ENCODE data around the gene SUSD5. TPM values are rescaled to one million over a fixed set of nuclear protein-coding genes. Genes with fewer than 3 reads are reported as not detected.

SUSD5 gene
- total RNA-seq, 1 donor from 2014 or later, result 3.1 TPM

DNA sequence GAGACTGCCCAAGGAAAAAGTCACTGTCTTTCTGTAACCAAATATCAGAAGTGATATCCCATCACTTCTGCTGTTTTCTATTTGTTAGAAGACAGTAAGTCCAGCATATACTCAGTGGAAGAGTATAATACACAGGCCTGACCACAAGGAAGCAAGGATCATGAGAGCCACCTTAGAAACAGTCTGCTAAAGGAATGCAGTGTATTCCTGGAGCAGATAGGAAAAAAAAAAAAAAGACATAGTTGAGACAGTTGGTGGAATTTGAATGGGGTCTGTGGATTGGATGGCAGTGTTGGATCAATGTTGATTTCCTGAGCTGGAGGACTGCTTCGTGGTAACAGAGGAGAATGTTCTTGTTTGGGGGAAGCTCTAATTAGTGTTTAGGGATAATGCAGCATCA lies 32.1 kb upstream of the SUSD5 start:
- no peaks in the 10 kb centered on the region for H4K20me1 ChIP-seq (ENCODE audit: low read depth)
- DNase-seq (ENCODE audit: low spot score), result no peak
- H3K9me3 ChIP-seq (ENCODE audit: low read depth), result no peaks in the 10 kb centered on the region
- peaks cover 2% of the 10 kb centered on the region for H3K27me3 Mint-ChIP-seq (ENCODE audit: insufficient read depth, low read depth)
- no peaks in the 10 kb centered on the region for H3K36me3 ChIP-seq
- H3K4me3 Mint-ChIP-seq, result no peak overlapping the region
- no peaks in the 10 kb centered on the region for H3K79me2 ChIP-seq (ENCODE audit: low read depth)
- peaks cover 3% of the 10 kb centered on the region for H3K4me1 Mint-ChIP-seq
- H3K27ac ChIP-seq, result no peak overlapping the region
- no peaks in the 10 kb centered on the region for H3F3A ChIP-seq (ENCODE audit: low read depth)
- H3K9ac ChIP-seq, result no peak overlapping the region
- no peak overlapping the region for H3K4me2 ChIP-seq
- H3K36me3 Mint-ChIP-seq, result no peaks in the 10 kb centered on the region
- no peak overlapping the region for H3K4me3 ChIP-seq
- no peaks in the 10 kb centered on the region for H3K9me3 Mint-ChIP-seq
- no peak overlapping the region for H2AFZ ChIP-seq (replicated peaks)
- TF ChIP-seq EZH2 (IDR thresholded peaks at IDR 0.05) (no peak), EZH2phosphoT487 (IDR thresholded peaks at IDR 0.05) (no peak)
- TF ChIP-seq, protein P1, sequence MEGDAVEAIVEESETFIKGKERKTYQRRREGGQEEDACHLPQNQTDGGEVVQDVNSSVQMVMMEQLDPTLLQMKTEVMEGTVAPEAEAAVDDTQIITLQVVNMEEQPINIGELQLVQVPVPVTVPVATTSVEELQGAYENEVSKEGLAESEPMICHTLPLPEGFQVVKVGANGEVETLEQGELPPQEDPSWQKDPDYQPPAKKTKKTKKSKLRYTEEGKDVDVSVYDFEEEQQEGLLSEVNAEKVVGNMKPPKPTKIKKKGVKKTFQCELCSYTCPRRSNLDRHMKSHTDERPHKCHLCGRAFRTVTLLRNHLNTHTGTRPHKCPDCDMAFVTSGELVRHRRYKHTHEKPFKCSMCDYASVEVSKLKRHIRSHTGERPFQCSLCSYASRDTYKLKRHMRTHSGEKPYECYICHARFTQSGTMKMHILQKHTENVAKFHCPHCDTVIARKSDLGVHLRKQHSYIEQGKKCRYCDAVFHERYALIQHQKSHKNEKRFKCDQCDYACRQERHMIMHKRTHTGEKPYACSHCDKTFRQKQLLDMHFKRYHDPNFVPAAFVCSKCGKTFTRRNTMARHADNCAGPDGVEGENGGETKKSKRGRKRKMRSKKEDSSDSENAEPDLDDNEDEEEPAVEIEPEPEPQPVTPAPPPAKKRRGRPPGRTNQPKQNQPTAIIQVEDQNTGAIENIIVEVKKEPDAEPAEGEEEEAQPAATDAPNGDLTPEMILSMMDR (IDR thresholded peaks at IDR 0.05), result no peak
- H3K27ac Mint-ChIP-seq, result no peak overlapping the region
- H3K27me3 ChIP-seq, result no peaks in the 10 kb centered on the region
- H3K4me1 ChIP-seq, result peaks cover 6% of the 10 kb centered on the region

DNA sequence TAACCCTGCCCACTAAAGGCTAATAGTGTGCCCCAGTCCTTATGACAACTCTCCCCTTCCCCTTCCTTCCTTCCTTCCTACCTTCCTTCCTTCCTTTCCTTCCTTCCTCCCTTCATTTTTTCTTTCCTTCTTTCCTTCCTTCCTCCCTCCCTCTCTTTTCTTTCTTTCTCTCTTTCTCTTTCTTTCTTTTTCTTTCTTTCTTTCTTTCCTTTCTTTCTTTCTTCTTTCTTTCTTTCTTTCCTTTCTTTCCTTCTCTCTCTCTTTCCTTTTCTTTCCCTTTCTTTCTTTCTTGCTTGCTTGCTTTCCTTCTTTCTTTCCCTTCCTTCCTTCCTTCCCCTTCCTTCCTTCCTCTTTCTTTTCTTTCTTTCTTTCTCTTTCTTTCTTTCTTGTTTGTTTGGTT lies 28.2 kb upstream of the SUSD5 start:
- peaks cover 3% of the 10 kb centered on the region for H3K4me1 Mint-ChIP-seq
- no peak overlapping the region for H3K27ac Mint-ChIP-seq
- DNase-seq (ENCODE audit: low spot score), result no peak
- no peaks in the 10 kb centered on the region for H3K79me2 ChIP-seq (ENCODE audit: low read depth)
- no peak overlapping the region for H3K9ac ChIP-seq
- H3K9me3 Mint-ChIP-seq, result no peaks in the 10 kb centered on the region
- H3K27ac ChIP-seq, result no peak overlapping the region
- H3K4me1 ChIP-seq, result no peaks in the 10 kb centered on the region
- TF ChIP-seq EZH2 (IDR thresholded peaks at IDR 0.05), result no peak
- H3K36me3 ChIP-seq, result no peaks in the 10 kb centered on the region
- no peaks in the 10 kb centered on the region for H3K27me3 Mint-ChIP-seq (ENCODE audit: insufficient read depth, low read depth)
- H3F3A ChIP-seq (ENCODE audit: low read depth), result no peaks in the 10 kb centered on the region
- no peak overlapping the region for H2AFZ ChIP-seq (replicated peaks)
- no peaks in the 10 kb centered on the region for H3K36me3 Mint-ChIP-seq
- no peaks in the 10 kb centered on the region for H3K27me3 ChIP-seq
- H3K4me3 ChIP-seq, result no peak overlapping the region
- no peak overlapping the region for H3K4me2 ChIP-seq
- no peaks in the 10 kb centered on the region for H4K20me1 ChIP-seq (ENCODE audit: low read depth)
- H3K4me3 Mint-ChIP-seq, result no peak overlapping the region
- no peaks in the 10 kb centered on the region for H3K9me3 ChIP-seq (ENCODE audit: low read depth)

DNA sequence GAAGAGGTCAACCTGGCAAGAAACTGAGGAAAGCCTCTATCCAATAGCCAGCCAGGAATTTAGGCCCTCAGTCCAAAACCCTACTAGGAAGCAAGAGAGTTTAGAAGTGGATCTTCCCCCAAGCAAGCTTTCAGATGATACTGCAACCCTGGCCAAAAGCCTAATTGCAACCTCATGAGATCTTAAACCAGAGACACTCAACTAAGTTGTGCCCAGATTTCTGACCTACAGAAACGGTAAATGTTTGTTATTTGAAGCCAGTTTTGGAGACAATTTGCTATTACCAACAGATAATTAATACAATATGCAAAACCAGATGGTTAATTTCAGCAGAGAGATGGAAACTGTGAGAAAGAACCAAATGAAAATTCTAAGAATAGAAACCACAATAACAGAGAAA lies 21.7 kb upstream of the SUSD5 start:
- no peak overlapping the region for H3K27ac Mint-ChIP-seq
- Histone ChIP-seq H3K9ac (no peak overlapping the region), H3K4me3 (no peak overlapping the region)

DNA sequence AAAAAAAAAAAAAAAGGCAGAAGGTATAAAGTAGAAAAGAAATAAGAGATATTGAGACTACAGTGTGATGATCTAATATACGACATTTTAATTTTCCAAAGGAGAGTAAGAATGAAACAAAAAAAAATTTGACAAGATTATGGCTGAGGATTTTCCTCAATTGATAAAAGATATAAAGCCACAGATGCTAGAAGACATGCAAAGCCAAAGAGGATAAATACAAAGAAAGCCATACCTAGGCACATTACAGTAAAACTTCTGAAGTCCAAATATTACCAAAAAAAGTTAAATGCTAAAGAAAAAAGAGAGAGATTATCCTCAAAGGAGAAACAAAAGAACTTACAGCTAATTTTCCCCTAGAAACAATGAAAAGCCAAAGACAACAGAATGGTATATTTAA lies 20.3 kb upstream of the SUSD5 start:
- no peak overlapping the region for H3K4me3 ChIP-seq
- H3F3A ChIP-seq (ENCODE audit: low read depth), result no peaks in the 10 kb centered on the region
- no peak overlapping the region for H3K9ac ChIP-seq
- Mint-ChIP-seq H3K9me3 (no peaks in the 10 kb centered on the region), H3K36me3 (no peaks in the 10 kb centered on the region), H3K4me1 (no peaks in the 10 kb centered on the region), H3K4me3 (no peak overlapping the region), H3K27me3 (ENCODE audit: insufficient read depth, low read depth) (no peaks in the 10 kb centered on the region), H3K27ac (no peak overlapping the region)
- no peak overlapping the region for H3K27ac ChIP-seq
- H3K36me3 ChIP-seq, result no peaks in the 10 kb centered on the region
- TF ChIP-seq, protein P1 (IDR thresholded peaks at IDR 0.05), result no peak
- TF ChIP-seq EZH2 (IDR thresholded peaks at IDR 0.05) (no peak), EZH2phosphoT487 (IDR thresholded peaks at IDR 0.05) (no peak)
- no peaks in the 10 kb centered on the region for H3K4me1 ChIP-seq
- H3K4me2 ChIP-seq, result no peak overlapping the region
- no peaks in the 10 kb centered on the region for H3K27me3 ChIP-seq
- no peaks in the 10 kb centered on the region for H3K79me2 ChIP-seq (ENCODE audit: low read depth)
- H3K9me3 ChIP-seq (ENCODE audit: low read depth), result no peaks in the 10 kb centered on the region
- H4K20me1 ChIP-seq (ENCODE audit: low read depth), result no peaks in the 10 kb centered on the region
- DNase-seq (ENCODE audit: low spot score), result no peak
- no peak overlapping the region for H2AFZ ChIP-seq (replicated peaks)

More for the DNA sequence above, 21.7 kb upstream of the SUSD5 start:
- Histone ChIP-seq H3K4me2 (no peak overlapping the region), H4K20me1 (ENCODE audit: low read depth) (no peaks in the 10 kb centered on the region), H3K36me3 (no peaks in the 10 kb centered on the region), H3K27me3 (no peaks in the 10 kb centered on the region), H3K27ac (no peak overlapping the region), H3K9me3 (ENCODE audit: low read depth) (no peaks in the 10 kb centered on the region), H2AFZ (replicated peaks) (no peak overlapping the region), H3K79me2 (ENCODE audit: low read depth) (no peaks in the 10 kb centered on the region), H3K4me1 (no peaks in the 10 kb centered on the region), H3F3A (ENCODE audit: low read depth) (no peaks in the 10 kb centered on the region)
- DNase-seq (ENCODE audit: low spot score), result no peak
- H3K27me3 Mint-ChIP-seq (ENCODE audit: insufficient read depth, low read depth), result no peaks in the 10 kb centered on the region
- no peaks in the 10 kb centered on the region for H3K4me1 Mint-ChIP-seq
- TF ChIP-seq, protein P1 (IDR thresholded peaks at IDR 0.05), result no peak
- TF ChIP-seq EZH2 (IDR thresholded peaks at IDR 0.05) (no peak), EZH2phosphoT487 (IDR thresholded peaks at IDR 0.05) (no peak)
- H3K4me3 Mint-ChIP-seq, result no peak overlapping the region
- H3K36me3 Mint-ChIP-seq, result no peaks in the 10 kb centered on the region
- no peaks in the 10 kb centered on the region for H3K9me3 Mint-ChIP-seq

Data from neural progenitor cell (in vitro differentiated cells).